ENCODE results near the gene PIM3.

Gene PIM3

DNA sequence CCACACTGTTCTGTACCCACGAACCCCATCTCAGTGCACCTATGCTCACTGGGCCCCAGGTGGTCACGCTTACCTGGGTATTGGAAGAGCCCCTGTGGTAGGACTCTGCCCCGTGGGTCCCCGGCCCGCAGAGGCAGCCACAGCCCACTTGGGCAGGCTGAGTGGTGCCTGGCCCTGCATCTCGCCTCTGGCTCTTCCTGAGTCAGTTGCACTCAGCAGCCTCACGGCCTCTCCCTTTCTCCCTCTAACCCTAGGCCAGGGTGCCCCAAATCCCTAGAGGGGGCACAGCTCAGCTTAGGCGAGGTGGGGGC, 32.4 kb upstream of the PIM3 start:
- no peak for DNase-seq (ENCODE audit: low read depth)

- DNase-seq (ENCODE audit: low read depth) = no peak
Observed at GRCh38 chr22:49928555-49929210, 31.9 kb upstream of the PIM3 start.

DNA sequence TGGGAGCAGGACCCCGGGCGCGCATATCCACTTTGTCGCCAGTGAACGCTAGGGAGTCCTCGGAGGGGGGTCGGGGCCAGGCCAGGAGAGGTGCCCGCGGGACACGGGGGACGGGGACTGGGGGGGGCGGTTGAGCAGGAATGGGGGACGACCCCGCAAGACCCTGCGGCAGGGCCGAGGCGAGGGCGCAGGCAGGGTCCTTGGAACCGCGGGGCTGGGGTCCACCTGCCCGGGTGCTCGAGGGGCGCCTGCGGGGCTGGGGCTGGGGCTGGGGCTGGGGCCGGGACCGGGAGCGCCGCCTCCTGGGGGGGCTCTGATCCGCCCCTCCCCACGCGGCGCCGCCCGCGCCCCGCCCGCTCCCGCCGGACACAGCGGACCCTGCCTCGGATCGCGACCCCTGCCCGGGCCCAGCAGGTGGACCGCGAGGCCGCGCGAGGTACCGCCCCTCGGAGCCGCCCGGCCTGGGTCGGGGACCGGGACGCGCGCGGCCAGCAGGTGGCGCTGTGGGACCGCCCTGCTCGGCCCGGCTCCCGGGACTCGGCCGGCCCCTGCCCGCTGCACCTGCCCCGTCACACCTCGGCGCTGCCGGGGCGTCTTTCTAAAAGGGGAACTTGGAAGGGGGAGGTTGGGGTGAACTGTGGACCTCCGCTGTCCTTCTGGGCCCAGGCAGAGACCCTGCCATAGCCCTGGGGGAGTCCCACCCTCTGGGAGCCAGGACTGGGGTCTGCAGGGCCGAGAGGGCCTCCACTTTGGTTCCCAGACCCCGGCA, 31.2 kb upstream of the PIM3 start:
- DNase-seq (ENCODE audit: low read depth) = peak; percentile 54

DNA sequence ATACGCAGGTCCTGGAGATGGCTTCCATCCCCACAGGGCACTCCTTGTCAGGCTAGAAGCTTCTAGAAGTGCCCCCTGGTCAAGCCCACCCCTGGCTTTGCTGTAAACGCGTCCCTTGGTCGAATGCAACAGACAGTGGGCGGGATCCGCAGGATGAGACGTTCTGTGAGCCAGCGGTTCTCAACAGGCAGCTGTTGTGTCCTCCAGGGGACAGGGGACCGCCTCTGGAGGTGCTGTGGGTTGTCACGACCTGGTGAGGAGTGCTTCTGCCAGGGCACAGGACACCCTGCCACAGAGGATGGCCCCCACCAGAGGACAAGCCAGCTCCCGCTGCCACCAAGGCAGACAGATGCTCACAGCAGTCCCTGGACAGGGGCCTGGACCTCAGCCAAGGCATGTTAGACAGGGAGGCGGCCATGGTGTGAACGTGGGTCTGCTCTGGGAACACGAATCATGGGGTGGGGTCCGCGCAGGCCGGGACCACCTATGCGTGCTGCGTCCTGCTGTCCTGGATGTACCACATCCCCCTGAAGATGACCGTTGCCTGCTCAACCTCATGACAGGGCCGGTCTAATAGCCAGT, 30.5 kb upstream of the PIM3 start:
- no peak for DNase-seq (ENCODE audit: low read depth)

DNA sequence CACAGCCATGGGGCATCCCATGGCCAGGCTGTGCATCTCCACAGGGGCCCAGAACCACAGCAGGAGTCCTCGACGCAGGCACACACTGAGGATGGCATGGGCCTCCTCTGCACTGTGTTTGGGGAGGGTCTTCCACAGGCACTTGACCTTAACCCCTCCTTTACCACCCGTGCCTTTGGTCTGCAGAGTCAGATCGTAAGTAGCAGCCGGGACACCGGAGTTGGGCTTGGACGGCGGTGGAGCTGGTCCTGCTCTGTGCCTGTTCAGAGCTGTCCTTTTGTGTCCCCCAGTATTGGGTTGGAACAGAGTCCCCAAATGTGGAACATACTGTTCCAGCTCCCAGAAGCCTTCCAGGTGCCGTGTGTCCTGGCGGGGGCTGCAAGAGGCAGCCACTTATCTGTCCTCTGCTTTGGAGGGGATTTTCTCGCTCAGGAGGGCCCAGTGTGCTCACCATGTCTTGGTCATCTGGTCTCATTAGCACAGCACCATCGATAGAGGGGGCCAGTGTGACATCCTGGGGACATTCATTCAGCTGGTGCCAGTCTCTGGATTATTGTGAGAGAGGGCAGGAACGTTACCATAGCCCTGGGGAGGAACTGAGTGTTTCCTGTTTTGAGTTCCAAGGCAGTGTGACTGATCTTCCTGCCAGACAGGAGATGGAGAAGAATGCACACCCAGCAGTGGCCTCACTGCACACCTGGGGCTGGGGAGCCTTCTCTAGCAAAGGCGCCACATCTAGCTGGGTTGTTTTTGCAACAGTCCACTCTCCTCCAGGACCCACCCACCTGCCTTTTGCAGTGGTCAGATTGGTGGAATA, 29.8 kb upstream of the PIM3 start:
- no peak for DNase-seq (ENCODE audit: low read depth)

DNA sequence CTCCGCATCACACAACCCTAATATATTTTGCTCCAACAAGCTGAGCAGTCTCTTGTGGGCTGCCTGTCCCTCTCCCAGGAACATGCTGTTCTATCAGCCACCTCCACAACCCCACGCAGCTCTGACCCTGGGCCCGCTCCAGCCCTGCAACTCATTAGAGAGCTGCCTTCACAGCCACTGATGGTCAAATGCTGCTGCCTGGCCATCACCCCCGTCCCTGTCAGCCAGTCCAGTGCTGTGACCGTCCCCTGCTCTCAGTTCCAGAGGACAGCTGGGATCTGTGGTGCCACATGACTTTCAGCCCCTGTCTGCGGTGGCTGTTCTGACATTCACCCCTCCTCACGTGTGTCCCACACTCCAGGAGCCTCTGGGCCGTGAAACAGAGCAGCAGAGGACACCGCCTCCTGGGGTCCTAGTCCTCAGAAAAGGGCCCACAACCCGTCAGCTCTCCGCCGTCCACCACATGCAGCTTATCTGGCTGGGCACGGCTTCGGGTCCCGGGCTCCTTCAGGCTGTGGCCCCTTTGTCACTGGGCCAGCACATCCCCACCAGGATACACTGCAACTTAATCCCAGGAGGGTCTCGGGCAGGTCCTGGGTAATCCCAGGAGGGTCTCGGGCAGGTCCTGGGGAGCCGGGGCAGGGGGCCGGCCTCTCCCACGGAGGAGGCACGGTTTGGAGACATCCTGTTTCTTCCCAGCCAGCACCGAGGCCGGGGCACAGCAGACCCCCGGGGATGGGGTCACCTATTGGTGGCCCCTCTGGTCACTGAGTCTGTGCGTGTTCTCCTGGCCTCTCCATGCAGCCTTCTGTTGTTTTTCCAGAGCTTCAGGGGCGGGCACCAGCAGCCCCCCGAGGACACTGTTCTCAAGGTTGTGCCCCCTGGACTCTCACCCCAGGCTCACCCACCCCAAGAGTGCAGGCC, 27.1 kb upstream of the PIM3 start:
- no peak for DNase-seq (ENCODE audit: low read depth)

- DNase-seq (ENCODE audit: low read depth) = no peak
Observed at GRCh38 chr22:49934160-49934890, 26.2 kb upstream of the PIM3 start.

DNA sequence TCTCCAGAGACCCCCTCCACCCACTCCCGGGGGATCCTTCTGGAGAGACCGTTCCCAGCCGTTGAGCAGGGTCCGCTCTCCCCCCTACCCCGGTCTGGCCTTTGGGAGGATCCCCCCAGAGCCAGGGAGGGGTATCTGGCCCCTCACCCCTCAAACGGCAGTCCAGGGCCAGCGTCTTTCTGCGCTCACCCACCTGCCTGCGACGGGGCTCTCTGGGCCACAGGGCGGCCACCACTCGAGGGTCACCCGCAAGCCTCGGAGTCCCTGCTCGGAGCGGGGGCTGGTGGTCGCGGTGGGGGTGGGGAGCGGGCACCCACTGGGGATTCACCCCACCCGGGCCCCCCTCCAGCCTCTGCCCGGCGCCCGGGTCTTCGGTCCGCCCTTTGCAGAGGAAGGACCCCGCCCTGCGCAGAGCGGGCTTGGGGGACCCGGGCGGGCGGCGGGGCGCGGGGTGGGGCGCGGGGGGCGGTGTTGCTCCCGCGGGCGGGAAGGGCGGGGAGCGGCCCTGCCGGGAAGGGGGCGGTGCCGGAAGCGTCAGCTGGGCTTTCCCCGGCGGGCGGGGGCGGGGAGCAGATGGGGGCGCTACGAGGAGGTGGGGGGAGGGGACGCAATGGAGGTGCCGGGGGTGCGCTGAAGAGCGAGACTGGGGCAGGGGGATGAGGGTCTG, 25.5 kb upstream of the PIM3 start:
- DNase-seq (ENCODE audit: low read depth) = peak; percentile 79

GRCh38 chr22:49935561-49935960, 25.0 kb upstream of the PIM3 start:
- DNase-seq (ENCODE audit: low read depth) = no peak

DNA sequence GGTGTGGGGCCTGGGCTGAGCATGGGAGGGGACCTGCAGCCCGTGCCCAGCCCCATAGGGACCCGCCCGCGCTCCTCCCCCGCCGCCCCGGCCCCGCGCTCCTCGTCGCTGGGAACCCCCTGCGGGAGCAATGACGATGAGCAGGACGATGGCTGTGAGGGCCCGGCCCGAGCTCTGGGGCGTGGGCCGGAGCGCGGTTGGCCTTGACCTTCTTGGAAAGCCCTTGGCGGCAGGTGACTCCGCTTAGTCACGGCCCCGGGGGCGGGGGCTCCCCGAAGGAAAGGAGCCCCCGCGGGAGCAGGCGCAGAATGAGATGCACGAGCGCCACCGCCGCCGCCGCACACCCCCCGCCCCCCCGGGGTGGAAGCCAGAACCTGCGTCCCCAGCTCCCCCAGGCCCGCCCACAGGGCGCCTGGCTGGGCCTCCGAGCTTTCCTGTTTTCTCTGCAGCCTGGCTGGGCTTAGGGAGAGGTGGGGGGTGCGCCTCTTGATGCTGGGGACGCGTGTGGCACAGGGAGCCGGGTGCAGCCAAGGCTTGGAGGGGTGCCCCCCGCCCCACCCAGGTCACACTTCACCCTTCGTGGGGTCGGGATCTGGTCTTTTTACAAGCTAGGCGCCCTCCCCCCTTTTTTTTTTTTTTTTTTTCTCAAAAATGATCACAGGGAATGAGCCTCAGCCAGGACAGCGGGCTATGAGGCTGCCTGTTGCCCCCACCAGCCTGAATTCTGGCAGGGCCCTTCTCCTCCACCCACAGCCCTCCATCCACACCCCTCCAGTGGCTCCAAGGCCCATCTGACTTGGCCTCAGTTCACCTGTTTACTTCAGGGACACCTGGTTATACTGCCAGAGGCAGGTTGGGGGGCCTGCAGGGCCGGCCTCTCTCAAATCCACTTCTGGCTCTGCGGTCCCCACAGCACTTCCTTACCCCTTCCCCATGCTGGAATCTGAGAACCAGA, 24.3 kb upstream of the PIM3 start:
- peak; percentile 87 for DNase-seq (ENCODE audit: low read depth)

GRCh38 chr22:49936973-49937757, 23.4 kb upstream of the PIM3 start:
- DNase-seq (ENCODE audit: low read depth) = no peak

GRCh38 chr22:49937758-49938564, 22.6 kb upstream of the PIM3 start:
- no peak for DNase-seq (ENCODE audit: low read depth)

GRCh38 chr22:49938565-49939136, 21.9 kb upstream of the PIM3 start:
- DNase-seq (ENCODE audit: low read depth) = no peak

DNA sequence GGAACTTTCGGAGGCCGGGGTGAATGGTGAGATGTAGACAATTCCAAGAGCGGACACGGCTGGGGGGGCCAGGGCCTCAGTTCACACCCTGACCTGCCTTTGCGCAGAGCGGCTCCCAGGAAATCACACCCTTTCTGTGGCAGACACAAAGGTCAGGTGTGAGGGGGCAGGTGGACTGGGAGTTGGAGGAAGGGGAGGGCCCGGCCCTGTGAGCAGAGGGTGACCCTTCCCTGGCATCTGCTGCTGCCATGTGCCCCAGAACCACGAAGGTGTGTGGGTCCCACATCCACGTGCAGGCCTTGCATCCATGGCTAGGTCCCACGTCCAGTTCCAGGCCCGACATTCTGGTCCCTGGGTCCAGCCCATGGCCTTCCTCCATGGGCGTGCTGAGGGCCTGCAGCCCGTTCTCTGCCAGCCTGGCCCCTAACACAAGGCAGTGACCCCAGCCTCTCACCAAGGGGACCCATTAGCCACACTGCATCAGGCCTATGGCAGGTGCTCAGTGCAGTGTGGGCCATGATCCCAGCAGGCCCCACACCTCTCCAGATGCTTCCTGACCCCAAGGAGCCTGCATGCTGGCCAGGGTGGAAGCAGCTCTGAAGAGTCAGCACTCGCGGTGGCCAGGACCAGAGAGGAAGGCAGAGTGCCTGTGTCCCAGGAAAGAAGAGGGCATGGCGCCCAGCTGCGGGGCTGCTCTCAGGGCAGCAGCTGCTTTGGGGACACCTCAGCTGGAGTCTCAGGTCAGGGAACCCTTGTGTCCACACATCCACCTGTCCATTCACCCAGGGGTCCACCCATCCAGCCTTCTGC, 18.9 kb upstream of the PIM3 start:
- DNase-seq (ENCODE audit: low read depth) = no peak

DNA sequence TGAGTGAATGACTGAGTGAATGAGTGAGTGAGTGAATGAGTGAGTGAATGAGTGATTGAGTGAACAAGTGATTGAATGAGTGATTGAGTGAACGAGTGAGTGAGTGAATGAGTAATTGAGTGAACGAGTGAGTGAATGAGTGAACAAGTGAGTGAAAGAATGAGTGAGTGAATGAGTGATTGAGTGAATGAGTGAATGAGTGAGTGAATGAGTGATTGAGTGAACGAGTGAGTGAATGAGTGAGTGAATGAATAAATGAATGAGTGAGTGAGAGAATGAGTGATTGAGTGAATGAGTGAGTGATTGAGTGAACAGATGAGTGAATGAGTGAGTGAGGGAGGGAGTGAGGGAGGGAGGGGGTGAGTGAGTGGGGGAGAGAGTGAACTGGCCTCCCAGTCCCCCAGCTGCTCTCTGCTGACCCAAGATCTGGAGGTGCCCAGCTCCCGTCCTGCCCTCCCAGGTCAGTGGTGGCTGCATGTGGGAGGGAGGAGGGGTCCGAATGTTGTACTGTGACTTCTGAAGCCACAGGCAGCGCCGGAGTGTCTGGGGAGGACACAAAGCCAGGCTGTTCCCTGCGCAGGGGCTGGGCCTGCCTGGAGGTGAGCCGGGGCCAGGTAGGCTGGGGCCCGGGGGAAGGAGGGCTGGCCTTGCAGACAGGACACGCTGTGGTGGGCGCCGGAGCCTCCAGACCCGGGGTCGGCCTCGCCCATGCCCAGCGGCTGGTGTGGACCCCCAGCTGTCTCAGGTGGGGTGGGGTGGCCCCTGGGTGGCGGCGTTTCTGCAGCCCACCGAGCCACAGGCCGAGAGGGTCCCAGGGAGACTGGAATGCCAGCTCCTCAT, 17.8 kb upstream of the PIM3 start:
- DNase-seq (ENCODE audit: low read depth) = no peak

All from stimulated activated CD8-positive, alpha-beta memory T cell treated with anti-CD3 and anti-CD28 coated beads, Interleukin-7, amount 100 ng/mL, for 24 hours (primary cell).